Naive thymus-derived CD4-positive, alpha-beta T cell (primary cell): ENCODE results near the gene WWOX. TPM values are rescaled to one million over a fixed set of nuclear protein-coding genes. Genes with fewer than 3 reads are reported as not detected.

Source experiments
- ATAC-seq: fragments of 150-1000 bp; cut with Tn5 transposase; 2 replicates; pipeline ENCODE4 v1.10.0; 2021; ENCODE audit warnings: mild to moderate bottlenecking, moderate library complexity
- CTCF ChIA-PET: fragments of 350-600 bp; sonication (Branson Sonifier 250); formaldehyde crosslinking; loops from one replicate; lab custom pipeline; 2021; ENCODE audit warnings: antibody characterized with exemption; lab: Charles Lee
- POLR2A ChIA-PET: fragments of 350-600 bp; sonication (Branson Sonifier 250); formaldehyde crosslinking; loops from one replicate; lab custom pipeline; 2021; ENCODE audit warnings: antibody characterized with exemption, inconsistent platforms; lab: Charles Lee
- DNase-seq, 9 donors: peaks; one replicate each; pipeline versions ENCODE4 v3.0.0 to v3.0.0-alpha.2; 2020 to 2022; ENCODE audit warnings: mixed read lengths in 1 of 9
- H3K27ac ChIP-seq: one replicate; pipeline ENCODE4 v1.7.0; 2013; ENCODE audit warnings: mild to moderate bottlenecking, low read depth, low read length, moderate library complexity
- H3K27me3 ChIP-seq, 2 donors: one replicate each; pipeline ENCODE4 v1.7.0; 2013; ENCODE audit warnings: low read length in 2 of 2, mild to moderate bottlenecking in 2 of 2, moderate library complexity in 2 of 2; ENCODE audit not compliant: control insufficient read depth in 2 of 2, insufficient read depth in 2 of 2
- H3K36me3 ChIP-seq, 3 experiments: 1 replicate in 2 of 3; 2 replicates in 1 of 3; pipeline ENCODE4 v1.7.0; 2013; ENCODE audit warnings: low read length in 3 of 3, mild to moderate bottlenecking in 3 of 3, moderate library complexity in 1 of 3; ENCODE audit not compliant: insufficient read depth in 3 of 3, control insufficient read depth in 2 of 3
- H3K4me1 ChIP-seq, 2 donors: one replicate each; pipeline ENCODE4 v1.7.0; 2013; ENCODE audit warnings: low read length in 2 of 2, mild to moderate bottlenecking in 2 of 2, moderate library complexity in 1 of 2; ENCODE audit not compliant: control insufficient read depth in 2 of 2, insufficient read depth in 2 of 2
- H3K4me3 ChIP-seq: 2 replicates; pipeline ENCODE4 v1.7.0; 2013; ENCODE audit warnings: mild to moderate bottlenecking, low read length
- H3K9me3 ChIP-seq, 3 experiments: 1 replicate in 2 of 3; 2 replicates in 1 of 3; pipeline ENCODE4 v1.7.0; 2013; ENCODE audit warnings: low read length in 3 of 3; ENCODE audit not compliant: control insufficient read depth in 2 of 3
- H3K27ac Mint-ChIP-seq, 9 donors: one replicate each; pipeline ENCODE4 v1.8.0; 2020 to 2022; ENCODE audit warnings: mixed read lengths in 9 of 9, mild to moderate bottlenecking in 8 of 9, moderate library complexity in 5 of 9, inconsistent platforms in 2 of 9
- H3K27me3 Mint-ChIP-seq, 5 donors: one replicate each; pipeline ENCODE4 v1.8.0; 2021 to 2022; ENCODE audit warnings: mixed read lengths in 5 of 5, mild to moderate bottlenecking in 1 of 5
- H3K36me3 Mint-ChIP-seq, 5 donors: one replicate each; pipeline ENCODE4 v1.8.0; 2020 to 2022; ENCODE audit warnings: mixed read lengths in 5 of 5, mild to moderate bottlenecking in 3 of 5, inconsistent platforms in 1 of 5
- H3K4me1 Mint-ChIP-seq, 7 donors: one replicate each; pipeline ENCODE4 v1.8.0; 2020 to 2022; ENCODE audit warnings: mixed read lengths in 7 of 7, mild to moderate bottlenecking in 3 of 7, inconsistent platforms in 1 of 7
- H3K4me3 Mint-ChIP-seq, 10 donors: one replicate each; pipeline ENCODE4 v1.8.0; 2020 to 2022; ENCODE audit warnings: mild to moderate bottlenecking in 10 of 10, mixed read lengths in 10 of 10, moderate library complexity in 6 of 10, inconsistent platforms in 2 of 10
- H3K9me3 Mint-ChIP-seq, 11 donors: one replicate each; pipeline ENCODE4 v1.8.0; 2020 to 2022; ENCODE audit warnings: mixed read lengths in 11 of 11, mild to moderate bottlenecking in 4 of 11, inconsistent platforms in 1 of 11, moderate library complexity in 1 of 11
- intact Hi-C, 2 donors: fragments of 100-400 bp; cut with micrococcal nuclease; formaldehyde crosslinking; loops; one replicate each; pipeline ENCODE4 v1.15.1; 2023
- polyA plus RNA-seq, 2 donors: library from polyadenylated mRNA; unstranded; fragments of 300-500 nt; fragmentation: Illumina TruSeq; gene quantifications; one replicate each; pipeline ENCODE4 v1.2.3, GENCODE V29; 2021
- total RNA-seq, 6 experiments: library from RNA in 5 of 6; stranded (reverse) in 5 of 6; gene quantifications; 1 replicate in 5 of 6; 2 replicates in 1 of 6; pipeline ENCODE4 v1.2.3 and lab custom pipeline; 2021 to 2026

The WWOX gene
- total and polyA plus RNA-seq, 7 experiments from 2014 or later = 13.8 to 31.1 (median 20.8) TPM

DNA sequence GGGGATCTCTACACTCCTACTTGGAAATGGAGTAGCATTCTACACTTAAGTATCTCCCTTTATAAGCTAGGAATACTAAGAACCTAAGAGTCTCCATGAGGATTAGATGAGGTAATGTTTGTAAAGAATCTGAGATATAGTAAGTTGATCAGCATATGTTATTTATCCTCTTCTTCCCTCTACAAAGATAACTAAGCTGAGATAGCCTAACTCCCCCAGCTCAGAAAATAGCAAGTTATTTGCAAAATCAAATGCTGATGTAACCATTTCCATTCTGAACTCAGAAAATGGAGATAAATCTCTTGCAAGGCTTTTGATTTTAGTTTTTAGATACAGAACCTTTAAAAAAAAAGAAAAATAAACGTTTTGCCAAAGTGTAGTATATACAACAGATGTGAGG, 975.1 kb downstream of the WWOX start:
- Mint-ChIP-seq H3K4me3 (peak overlapping the region in 5 of 10 donors; percentile 24 to 84 (median 56)), H3K36me3 (peaks cover 0 to 3% (median 0%) of the 10 kb centered on the region in 5 donors), H3K27ac (peak overlapping the region in 2 of 9 donors; percentile 3 to 41), H3K27me3 (peaks cover 0 to 11% (median 4%) of the 10 kb centered on the region in 5 donors), H3K9me3 (peaks cover 0 to 3% (median 0%) of the 10 kb centered on the region in 11 donors), H3K4me1 (peaks cover 16 to 76% (median 58%) of the 10 kb centered on the region in 7 donors)
- ChIA-PET CTCF (no interaction called here), POLR2A (interaction anchor here (0.6 kb wide), 1 partner anchor 669 kb away, joined by 5 read pairs; no protein-coding TSS in a partner anchor)
- DNase-seq (no peak), ATAC-seq (no peak)
- Histone ChIP-seq H3K27ac (no peak overlapping the region), H3K36me3 (no peaks in the 10 kb centered on the region), H3K4me3 (no peak overlapping the region), H3K9me3 (no peaks in the 10 kb centered on the region), H3K4me1 (no peaks in the 10 kb centered on the region), H3K27me3 (no peaks in the 10 kb centered on the region)
- intact Hi-C loops = loop anchor here in 1 of 2 donors (10.0 kb wide), 1 partner anchor 300 kb away; no protein-coding TSS in a partner anchor

DNA sequence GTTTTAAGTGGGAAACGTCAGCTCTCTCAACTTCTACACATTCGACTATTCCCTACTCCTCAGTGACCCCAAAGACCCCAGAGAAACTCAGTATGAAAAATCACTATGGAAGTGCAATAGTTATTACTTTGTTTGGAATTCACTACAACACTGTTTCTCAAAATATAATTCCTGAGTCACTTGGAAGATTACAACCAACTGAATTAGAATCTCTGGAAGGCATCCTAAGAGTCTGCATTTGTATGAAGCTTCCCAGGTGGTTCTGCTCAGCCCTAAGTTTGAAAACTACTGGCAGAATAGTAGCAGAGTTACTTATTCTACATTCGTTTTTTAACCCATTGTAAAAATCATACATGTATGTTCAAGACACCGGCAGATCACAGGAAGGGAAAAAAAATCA, 975.5 kb downstream of the WWOX start:
- no peaks in the 10 kb centered on the region for H3K27me3 ChIP-seq
- Mint-ChIP-seq H3K4me3 (peak overlapping the region in 5 of 10 donors; percentile 17 to 84 (median 56)), H3K36me3 (peaks cover 0 to 4% (median 0%) of the 10 kb centered on the region in 5 donors), H3K27me3 (peaks cover 0 to 11% (median 4%) of the 10 kb centered on the region in 5 donors), H3K4me1 (peaks cover 16 to 76% (median 58%) of the 10 kb centered on the region in 7 donors), H3K27ac (peak overlapping the region in 3 of 9 donors; percentile 3 to 41 (median 3)), H3K9me3 (peaks cover 0 to 3% (median 0%) of the 10 kb centered on the region in 11 donors)
- ChIA-PET POLR2A (interaction anchor here (0.6 kb wide), 1 partner anchor 668 kb away, joined by 5 read pairs; no protein-coding TSS in a partner anchor), CTCF (no interaction called here)
- H3K4me1 ChIP-seq = no peaks in the 10 kb centered on the region
- no peak overlapping the region for H3K4me3 ChIP-seq
- H3K36me3 ChIP-seq = no peaks in the 10 kb centered on the region
- H3K9me3 ChIP-seq = no peaks in the 10 kb centered on the region
- no peak for ATAC-seq
- DNase-seq = no peak
- no peak overlapping the region for H3K27ac ChIP-seq
- intact Hi-C loops = loop anchor here in 1 of 2 donors (5.0 to 10.0 kb wide), 2 partner anchors 300 to 522 kb away; no protein-coding TSS in a partner anchor

DNA sequence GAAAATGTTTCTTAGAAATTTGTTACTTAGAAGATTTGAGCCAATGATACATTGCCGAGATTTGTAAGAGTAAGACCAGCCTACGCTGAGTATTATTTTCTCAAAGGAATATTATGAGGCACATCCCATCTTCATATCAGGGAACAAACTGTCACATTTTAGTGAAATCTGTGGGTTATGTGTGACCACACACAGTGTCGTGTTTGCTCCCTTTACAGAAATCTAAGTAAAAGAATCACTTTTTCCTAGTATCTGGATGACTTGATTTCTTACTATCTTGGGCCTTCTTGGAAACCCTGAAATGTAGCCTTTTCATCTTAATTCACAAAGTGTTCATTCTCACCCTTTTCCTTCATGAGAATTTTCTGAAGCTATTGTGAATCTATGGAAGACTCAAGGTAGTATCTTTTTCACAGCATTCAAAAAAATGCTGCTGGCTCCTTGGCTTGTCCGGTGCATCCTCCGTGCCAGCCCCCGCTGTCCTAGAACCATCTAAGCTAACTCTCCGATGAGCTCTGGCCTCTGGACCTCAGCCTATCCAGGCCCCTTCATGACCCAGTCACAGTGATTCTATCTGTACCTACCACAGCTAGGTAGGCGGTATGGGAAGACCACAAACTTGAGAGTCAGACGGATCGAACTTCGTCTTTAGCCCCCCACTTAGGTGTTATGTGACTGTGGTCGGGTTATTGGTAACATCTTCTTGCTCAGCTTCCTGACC, 976.8 kb downstream of the WWOX start:
- no peaks in the 10 kb centered on the region for H3K9me3 ChIP-seq
- Mint-ChIP-seq H3K36me3 (peaks cover 0 to 4% (median 0%) of the 10 kb centered on the region in 5 donors), H3K9me3 (peaks cover 0 to 3% (median 0%) of the 10 kb centered on the region in 11 donors), H3K4me1 (peaks cover 16 to 68% (median 47%) of the 10 kb centered on the region in 7 donors), H3K27me3 (peaks cover 0 to 11% (median 4%) of the 10 kb centered on the region in 5 donors), H3K27ac (peak overlapping the region in 4 of 9 donors; percentile 14 to 91 (median 39)), H3K4me3 (peak overlapping the region in 2 of 10 donors; percentile 24 to 79)
- CTCF ChIA-PET = no interaction called here
- intact Hi-C loops = loop anchor here in 1 of 2 donors (2.0 to 10.0 kb wide), 4 partner anchors 15 to 521 kb away; no protein-coding TSS in a partner anchor
- H3K4me1 ChIP-seq = no peaks in the 10 kb centered on the region
- ATAC-seq (no peak), DNase-seq (peak in 1 of 9 donors; percentile 57)
- no peak overlapping the region for H3K27ac ChIP-seq
- H3K4me3 ChIP-seq = no peak overlapping the region
- POLR2A ChIA-PET = no interaction called here
- no peaks in the 10 kb centered on the region for H3K27me3 ChIP-seq
- no peaks in the 10 kb centered on the region for H3K36me3 ChIP-seq

DNA sequence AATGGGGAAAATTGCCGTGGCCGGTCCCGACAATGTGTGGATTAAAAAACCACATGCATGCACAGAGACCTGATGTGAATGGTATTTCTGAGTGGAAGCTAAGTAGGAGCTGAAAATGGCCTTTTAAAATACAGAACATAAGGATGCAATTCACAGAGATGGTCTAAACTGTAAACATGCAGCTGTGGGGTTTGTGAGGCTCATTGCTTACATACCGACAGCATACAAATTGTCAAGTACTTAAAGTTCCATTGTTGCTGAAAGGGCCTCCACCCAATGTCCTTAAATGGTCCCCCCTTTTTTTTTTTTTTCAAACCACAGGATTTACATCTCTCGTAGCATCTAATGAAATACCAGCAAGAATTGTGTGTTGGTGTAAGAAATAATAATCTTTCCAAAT, 977.9 kb downstream of the WWOX start:
- Mint-ChIP-seq H3K4me3 (no peak overlapping the region), H3K4me1 (peaks cover 13 to 65% (median 37%) of the 10 kb centered on the region in 7 donors), H3K27me3 (peaks cover 0 to 11% (median 4%) of the 10 kb centered on the region in 5 donors), H3K36me3 (peaks cover 0 to 4% (median 0%) of the 10 kb centered on the region in 5 donors), H3K27ac (no peak overlapping the region), H3K9me3 (peaks cover 0 to 3% (median 0%) of the 10 kb centered on the region in 11 donors)
- Histone ChIP-seq H3K27me3 (no peaks in the 10 kb centered on the region), H3K4me1 (no peaks in the 10 kb centered on the region), H3K36me3 (no peaks in the 10 kb centered on the region), H3K9me3 (no peaks in the 10 kb centered on the region), H3K4me3 (no peak overlapping the region), H3K27ac (no peak overlapping the region)
- intact Hi-C loops = loop anchor here in 1 of 2 donors (2.0 to 10.0 kb wide), 4 partner anchors 13 to 520 kb away; no protein-coding TSS in a partner anchor
- DNase-seq (no peak), ATAC-seq (no peak)
- ChIA-PET POLR2A (no interaction called here), CTCF (no interaction called here)

DNA sequence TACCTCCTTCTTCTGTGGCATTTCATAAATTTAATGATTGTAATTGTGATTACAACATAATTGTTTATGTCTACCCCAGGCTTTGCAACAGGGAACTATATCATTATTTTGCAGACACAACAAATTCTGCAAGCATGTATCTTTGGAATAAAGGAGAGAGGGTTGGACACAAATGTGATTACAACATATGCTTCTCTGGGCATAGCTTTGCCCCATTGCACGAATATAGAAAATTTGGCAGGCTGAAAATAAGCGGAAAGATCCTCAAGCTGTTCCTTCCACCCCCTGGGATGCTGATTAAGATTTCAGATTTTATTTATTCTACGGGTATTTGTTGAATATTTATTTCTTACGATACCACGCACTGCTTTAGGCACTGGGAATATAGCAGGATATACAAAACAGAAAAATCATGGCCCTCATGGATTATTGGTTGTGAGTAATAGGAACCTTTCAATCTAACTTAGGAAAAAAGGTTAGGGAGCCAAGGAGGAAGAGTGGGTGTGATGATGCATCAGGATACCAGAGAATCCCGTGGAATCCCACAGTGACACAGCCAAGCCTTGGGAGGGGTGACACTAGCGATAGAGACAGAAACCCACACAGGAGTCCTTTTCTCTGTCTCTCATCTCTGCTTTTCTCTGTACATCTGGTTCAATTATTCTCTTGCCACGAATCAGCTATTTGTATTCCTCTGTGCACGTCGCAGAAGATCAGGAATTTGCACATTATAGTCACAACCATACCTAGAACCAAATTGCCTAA, 980.4 kb downstream of the WWOX start:
- no peak for DNase-seq
- Mint-ChIP-seq H3K4me3 (no peak overlapping the region), H3K36me3 (peaks cover 0 to 4% (median 0%) of the 10 kb centered on the region in 5 donors), H3K27ac (no peak overlapping the region), H3K27me3 (peaks cover 0 to 7% (median 3%) of the 10 kb centered on the region in 5 donors), H3K9me3 (peaks cover 0 to 3% (median 0%) of the 10 kb centered on the region in 11 donors), H3K4me1 (peaks cover 10 to 68% (median 27%) of the 10 kb centered on the region in 7 donors)
- no peak overlapping the region for H3K4me3 ChIP-seq
- no peak overlapping the region for H3K27ac ChIP-seq
- no peaks in the 10 kb centered on the region for H3K4me1 ChIP-seq
- POLR2A ChIA-PET = no interaction called here
- CTCF ChIA-PET = no interaction called here
- no peaks in the 10 kb centered on the region for H3K9me3 ChIP-seq
- intact Hi-C loops = loop anchor here in 1 of 2 donors (5.0 to 10.0 kb wide), 2 partner anchors 305 to 517 kb away; no protein-coding TSS in a partner anchor
- H3K27me3 ChIP-seq = no peaks in the 10 kb centered on the region
- no peaks in the 10 kb centered on the region for H3K36me3 ChIP-seq
- ATAC-seq = no peak
